HG02610 (cell line): ENCODE results near the gene ELANE.

Source experiments
- ATAC-seq: cut with Tn5 transposase; IDR thresholded peaks from one replicate; pipeline ENCODE4 v1.9.1; 2021; ENCODE audit warnings: mild to moderate bottlenecking, moderate library complexity; ENCODE audit not compliant: unreplicated experiment

The ELANE gene

DNA sequence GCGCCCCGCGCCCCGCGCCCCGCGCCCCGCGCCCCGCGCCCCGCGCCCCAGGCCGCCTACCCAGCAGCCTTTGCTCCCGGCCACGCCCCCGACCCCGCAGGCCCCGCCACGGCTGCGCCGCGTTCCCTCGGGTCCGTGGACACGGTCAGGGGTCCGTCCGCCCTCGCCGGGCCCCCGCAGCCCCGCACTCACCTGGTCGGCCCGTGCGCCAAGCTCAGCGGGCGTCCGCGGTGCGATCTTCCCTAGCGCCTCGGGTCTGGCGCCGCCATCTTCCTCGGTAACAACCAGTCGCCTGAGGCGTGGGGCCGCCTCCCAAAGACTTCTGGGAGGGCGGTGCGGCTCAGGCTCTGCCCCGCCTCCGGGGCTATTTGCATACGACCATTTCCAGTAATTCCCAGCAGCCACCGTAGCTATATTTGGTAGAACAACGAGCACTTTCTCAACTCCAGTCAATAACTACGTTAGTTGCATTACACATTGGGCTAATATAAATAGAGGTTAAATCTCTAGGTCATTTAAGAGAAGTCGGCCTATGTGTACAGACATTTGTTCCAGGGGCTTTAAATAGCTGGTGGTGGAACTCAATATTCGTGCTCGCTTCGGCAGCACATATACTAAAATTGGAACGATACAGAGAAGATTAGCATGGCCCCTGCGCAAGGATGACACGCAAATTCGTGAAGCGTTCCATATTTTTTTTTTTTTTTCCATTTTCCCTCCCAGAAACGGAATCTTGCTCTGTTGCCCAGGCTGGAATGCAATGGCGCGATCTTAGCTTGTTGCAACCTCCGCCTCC, 41.0 kb downstream of the ELANE start, which contains the start of the genes MED16 and RNU6-9:
Gene MED16, minus strand, starts transcription at position 294 of the 796 bp plus-strand sequence. CDS start 2,056 bp downstream, outside the sequence.
Gene RNU6-9, plus strand, starts transcription at position 591 of the 796 bp plus-strand sequence.
- peak; percentile 64 for ATAC-seq

DNA sequence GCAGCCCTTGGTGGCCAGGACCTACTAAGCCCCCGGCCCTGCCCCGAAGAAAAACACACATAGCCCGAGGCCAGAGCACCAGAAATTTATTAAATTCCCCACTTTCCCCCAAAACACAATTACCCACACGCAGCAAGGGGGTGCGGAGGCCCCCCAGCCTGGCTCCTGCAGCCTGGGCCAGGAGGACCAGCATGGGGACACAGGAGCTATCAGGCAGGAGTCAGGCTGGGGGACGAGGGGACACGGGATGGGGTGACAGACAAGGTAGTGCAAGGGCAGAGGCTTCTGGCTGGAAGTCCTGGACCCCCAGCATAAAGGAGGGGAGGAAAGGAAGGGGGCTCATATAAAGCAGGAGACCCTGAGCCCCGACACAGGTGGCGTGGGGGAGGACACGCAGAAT, 44.3 kb downstream of the ELANE start:
- no peak for ATAC-seq

DNA sequence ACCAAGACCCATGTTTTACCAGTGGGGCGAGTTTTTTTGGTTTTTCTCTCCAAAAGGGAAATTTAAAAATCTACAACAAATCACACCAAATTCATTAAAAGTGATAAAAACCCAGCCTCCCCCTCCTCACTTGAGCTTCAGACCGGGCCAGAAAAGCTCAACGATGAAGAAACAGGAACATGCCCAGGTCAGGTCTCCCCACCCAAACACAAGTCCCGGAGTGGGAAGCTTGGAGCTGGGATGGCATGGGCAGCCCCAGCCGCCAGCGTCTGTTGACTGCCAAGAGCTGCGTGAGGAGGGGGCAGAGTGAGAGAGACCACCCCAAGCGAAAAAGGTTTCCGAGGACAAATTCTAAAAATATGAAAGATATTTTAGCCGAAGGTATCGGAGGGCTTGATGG, 44.9 kb downstream of the ELANE start:
- ATAC-seq, result no peak

DNA sequence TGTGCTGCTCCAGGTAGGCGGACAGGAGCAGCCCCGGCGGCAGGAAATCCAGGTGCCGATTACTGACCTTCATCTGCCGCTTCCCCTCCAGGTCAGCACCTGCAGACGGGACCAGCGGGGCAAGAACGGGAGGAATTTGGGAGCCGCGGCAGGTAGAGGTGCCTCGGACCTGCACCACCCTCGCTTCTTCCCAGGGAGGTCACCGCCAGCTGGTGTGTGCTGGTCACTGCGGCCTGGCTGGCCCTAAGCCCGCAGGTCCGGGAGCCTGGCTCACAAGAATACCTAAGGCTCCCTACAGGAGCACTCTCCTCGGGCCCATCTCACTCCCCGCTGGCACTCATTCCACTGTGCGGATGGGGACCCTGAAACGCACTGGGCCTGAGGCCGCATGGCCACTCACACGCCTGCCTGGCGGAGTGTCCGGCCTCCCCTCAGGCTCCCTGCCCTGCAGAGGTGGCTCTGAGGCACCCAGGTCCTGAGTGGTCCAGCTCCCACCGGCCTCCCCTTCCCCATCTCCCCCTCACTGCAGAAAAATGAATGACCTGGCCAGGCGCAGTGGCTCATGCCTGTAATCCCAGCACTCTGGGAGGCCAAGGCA, 45.4 kb downstream of the ELANE start:
- ATAC-seq, result no peak

DNA sequence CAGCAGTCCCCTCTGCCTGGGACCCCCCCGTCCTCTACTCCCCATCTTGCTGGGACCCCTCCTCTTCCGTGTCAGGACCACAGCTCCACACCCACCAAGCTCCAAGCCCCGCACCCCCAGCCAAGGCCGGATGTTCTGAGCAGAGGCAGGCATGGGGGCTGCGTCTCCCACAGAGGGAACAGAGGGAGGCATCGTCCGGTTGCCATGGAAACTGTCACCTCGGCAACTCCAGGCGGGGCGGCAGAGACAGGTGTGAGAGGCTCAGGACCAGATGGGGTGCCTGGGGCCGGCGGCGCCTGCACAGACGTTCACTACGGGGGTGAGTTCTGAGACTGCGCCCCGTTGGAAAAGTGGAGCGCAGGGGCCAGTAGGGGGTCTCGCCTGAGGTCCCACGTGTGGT, 46.6 kb downstream of the ELANE start:
- no peak for ATAC-seq

DNA sequence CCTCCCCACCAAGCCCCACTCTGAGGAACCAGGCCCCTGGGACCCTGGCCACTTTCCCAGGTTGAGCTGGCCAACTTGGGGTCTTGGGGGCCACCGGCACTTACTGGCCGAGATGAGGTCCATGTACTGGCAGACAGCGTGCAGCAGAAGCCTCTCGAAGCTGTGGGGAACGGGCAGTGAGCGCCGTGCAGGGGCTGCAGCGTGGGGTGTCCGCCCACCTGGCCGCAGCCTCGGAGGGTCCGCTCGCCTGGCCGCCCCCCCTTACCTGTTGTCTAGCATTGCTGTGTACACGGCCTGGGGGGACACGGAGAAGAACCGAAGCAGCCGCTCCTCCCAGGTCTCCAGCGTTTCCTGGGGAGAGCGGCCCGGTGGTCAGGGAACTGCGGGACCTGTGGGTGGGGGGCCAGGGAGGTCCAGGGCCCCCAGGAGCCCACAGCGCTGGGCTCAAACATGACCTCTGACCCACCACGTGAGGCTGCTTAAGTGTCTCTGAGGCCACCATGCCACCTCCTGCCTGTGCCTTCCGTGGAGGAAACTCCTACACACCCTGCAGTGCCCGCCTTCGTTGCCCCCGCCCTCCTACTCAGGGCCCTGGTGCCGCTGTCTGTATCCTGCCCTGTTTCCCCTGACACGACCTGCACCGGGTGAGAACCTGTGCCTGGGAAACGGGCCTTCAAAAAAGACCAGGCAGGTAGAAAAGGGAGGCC, 47.4 kb downstream of the ELANE start:
- ATAC-seq, result no peak

DNA sequence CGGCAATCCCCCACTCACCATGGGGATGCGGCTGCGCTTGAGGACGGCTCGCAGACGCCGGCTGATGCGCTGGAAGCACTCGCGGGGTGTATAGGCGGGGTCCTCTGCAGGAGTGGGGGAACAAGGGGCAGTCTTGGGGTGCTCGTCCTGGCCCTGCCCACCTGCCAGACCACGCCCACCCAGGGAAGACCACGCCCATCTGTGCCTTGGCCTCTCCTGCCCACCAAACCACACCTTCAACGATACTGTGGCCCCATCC, 47.9 kb downstream of the ELANE start:
- no peak for ATAC-seq

DNA sequence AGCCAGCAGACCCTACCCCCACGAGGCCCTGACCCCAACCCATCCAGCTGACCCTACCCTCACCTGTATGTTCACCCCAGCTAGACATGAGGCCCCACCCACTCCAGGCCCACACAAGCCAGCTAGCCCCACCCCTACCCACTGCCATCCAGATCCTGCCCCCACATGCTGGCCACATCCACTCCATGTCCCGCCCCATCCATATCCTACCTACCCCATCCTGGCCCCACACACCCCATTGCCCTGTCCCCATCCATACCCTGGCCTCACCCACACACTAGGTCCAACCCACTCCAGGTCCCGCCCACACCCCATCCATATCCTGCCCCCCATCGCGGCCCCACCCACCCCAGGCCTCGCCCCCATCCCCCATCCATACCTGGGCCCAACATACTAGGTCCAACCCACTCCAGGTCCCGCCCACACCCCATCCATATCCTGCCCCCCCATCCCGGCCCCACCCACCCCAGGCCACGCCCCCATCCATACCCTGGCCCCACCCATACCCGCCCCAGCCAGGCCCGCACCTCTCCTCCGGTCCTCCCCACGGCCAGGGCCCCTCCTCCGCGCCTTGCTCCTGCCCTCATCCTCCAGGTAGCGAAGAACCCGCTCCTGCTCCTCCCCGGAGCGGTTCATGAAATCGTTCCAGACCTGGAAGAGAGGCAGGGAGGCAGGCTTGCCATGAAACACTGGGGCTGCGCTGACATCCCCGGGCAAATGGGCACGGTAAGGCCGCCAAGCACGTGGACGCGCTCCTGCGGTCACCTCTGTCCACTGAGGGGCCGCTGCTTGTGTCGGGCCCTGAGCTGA, 48.4 kb downstream of the ELANE start:
- ATAC-seq, result no peak

DNA sequence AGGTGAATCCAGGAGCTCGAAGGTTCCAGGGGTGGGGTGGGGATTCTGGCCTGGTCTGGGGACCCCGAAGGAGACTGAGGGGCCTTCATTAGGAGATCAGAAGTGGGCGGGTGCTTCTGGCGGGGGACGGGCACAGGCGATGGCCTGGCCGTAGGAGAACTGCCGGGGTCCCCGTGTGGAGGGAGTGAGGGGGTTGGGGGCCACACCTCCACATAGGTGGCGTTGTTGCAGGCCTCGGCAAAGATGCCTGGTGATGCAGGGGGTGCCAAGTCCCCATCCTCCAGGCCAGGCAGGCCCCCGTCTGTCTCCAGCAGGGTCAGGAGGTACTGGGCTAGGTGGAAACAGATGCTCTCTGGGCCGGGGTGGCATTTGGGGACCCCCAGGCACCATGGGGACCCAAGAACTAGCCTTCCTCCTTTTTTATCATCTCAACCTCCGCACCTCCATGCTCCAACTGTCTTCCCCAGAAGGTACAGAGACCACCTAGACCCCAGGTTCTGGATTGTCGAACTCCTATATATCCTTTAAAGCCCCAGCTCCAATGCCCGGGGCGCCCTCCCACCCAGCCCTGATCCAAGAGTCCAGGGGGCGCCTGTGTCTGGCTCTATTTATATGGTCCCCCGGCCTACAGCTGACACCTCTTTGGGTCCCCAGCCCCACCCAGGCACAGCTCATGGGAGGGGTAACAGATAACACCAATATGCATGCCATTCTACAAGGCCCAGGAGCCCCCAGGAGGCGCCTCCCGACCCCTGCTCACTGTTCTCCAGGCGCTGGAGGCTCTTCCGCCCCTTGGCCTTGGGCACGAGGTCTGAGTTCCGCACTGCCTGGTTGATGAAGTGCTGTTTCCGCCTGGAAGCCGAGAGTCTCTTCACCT, 49.4 kb downstream of the ELANE start:
- no peak for ATAC-seq

DNA sequence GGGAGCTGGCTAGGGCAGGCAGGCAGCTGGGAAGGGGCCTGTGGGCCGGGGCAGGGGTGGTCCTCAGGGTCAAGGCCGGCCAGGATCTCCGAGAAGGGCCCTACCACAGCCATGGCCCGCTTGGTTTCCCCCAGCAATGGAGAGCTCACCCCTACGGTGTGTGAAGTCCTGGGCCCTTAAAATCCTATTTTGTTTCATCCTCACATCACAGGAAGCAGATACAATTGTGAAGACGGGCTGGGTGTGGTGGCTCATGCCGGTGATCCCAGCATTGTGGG, 49.9 kb downstream of the ELANE start:
- no peak for ATAC-seq

DNA sequence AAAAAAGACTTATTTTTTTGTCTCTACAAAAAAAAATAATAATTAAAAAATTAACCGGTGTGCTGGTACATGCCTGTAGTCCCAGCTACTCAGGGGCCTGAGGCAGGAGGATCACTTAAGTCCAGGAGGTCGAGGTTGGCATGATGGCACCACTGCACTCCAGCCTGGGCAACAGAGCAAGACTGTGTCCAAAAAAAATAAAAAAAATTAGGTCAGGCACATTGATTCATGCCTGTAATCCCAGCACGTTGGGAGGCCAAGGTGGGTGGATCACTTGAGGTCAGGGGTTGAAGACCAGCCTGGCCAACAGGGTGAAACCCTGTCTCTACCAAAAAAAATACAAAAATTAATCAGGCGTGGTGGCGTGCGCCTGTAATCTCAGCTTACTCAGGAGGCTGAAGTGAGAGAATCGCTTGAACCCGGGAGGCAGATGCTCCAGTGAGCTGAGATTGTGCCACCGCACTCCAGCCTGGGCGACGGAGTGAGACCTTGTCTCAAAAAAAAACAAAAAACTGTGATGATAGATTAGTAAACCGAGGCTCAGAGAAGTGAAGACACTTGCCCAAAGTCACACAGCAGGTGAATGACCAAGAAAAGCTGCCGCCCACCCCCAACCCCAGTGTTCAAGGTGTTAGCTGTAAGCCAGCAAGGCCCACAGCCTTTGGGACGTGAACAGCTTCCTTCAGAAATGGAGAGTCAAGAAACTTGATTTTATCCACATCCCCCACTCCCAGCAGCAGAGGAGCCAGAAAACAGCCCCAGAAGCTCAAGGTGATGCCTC, 50.5 kb downstream of the ELANE start:
- no peak for ATAC-seq

DNA sequence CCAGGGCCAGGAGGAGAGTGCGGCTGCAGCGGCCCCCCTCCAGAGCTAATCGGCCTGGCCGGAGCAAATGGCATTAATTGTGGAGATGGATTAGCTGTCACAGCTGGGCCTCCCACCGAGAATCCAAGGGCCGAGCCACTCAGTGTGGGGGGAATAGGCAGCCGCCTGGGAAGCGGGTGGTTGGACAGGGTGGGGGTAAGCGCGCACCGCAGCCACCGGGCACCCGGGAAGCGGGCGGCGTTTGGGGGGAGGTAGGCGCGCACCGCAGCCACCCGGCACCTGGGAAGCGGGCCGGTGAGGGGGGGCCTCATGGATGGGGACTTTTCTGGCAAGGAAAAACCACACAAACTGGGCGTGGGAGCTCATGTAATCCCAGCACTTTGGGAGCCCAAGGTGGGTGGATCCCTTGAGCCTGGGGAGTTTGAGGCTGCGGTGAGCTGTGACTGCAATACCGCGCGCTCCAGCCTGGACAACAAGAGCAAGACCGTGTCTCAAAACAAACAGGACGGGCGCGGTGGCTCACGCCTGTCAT, 51.2 kb downstream of the ELANE start:
- ATAC-seq, result no peak

DNA sequence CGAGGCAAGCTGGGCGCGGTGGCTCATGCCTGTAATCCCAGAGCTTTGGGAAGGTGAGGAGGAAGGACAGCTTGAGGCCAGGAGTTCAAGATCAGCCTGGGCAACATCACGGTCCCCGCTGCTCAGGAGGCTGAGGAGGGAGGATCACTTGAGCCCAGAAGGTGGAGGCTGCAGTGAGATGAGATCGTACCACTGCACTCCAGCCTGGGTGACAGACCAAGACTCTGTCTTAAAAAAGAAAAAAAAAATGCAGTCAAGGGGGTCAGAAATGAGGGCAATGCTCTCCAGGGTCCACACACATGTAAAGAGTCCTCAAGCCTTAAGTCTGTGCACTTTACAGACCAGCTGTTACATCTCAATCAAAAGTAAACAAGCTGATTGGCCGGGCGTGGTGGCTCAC, 52.4 kb downstream of the ELANE start:
- ATAC-seq, result no peak
